Measurements from ENCODE around the gene SGTA. TPM values are rescaled to one million over a fixed set of nuclear protein-coding genes. Genes with fewer than 3 reads are reported as not detected.

Gene SGTA
- total and polyA plus RNA-seq, 2 of the 8 experiments (the other 6 are each of a cell fraction or from before 2014, with no cell fraction given), result 86.8 to 130 TPM

DNA sequence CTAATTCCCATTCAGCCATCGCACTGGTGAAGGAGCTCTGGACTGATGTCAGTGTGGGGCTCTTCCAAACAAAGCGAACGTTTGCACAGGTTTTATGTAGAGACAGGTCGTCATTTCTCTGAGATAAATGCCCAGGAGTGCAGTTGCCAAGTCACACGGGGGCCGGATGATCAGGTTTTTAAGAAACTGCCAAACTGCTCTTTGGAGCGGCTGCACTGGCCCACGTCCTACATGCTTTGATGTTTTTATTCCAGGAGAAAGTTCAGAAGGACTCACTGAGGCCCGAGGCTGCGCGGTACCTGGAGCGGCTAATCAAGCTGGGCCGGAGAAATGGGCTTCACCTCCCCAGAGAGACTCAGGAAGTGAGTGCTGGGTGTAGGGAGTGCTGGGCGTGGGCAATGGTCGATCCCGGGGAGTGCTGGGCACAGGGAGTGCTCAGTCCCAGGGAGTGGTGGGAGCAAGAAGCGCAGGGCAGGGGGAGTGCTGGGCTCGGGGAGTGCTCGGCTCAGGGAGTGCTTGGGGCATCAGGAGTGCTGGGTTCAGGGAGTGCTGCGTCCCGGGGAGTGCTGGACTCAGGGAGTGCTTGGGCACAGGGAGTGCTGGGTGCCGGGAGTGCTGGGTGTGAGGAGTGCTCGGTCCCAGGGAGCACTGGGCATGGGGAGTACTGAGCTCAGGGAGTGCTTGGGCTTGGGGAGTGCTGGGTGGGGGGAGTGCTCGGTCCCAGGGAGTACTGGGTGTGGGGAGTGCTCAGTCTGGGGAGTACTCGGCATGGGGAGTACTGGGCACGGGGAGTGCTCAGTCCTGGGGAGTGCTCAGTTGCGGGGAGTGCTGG is 13.0 kb upstream of the SGTA start (continued):
- TF ChIP-seq SUZ12 (IDR thresholded peaks at IDR 0.05; ENCODE audit: low read length), result no peak
- no peak for TF ChIP-seq POU5F1 (IDR thresholded peaks at IDR 0.05; ENCODE audit: low read depth, low read length)
- no peak for TF ChIP-seq HDAC2 (IDR thresholded peaks at IDR 0.05; ENCODE audit: borderline replicate concordance in 1 of 2, low read depth in 2 of 2, low read length in 2 of 2)
- no peak for TF ChIP-seq GABPA (IDR thresholded peaks at IDR 0.05; ENCODE audit: borderline replicate concordance, insufficient read depth, low read length)
- TF ChIP-seq SIN3A (conservative IDR thresholded peaks at IDR 0.05 in 1 of 2, IDR thresholded peaks at IDR 0.05 in 1 of 2; ENCODE audit: low read depth in 1 of 2, low read length in 2 of 2), result no peak
- TF ChIP-seq HDAC6 (IDR thresholded peaks at IDR 0.05; ENCODE audit: low read depth, low read length), result no peak

Data from H1 (cell line).